GM23338 (cell line): ENCODE results near the gene SHB. TPM values are rescaled to one million over a fixed set of nuclear protein-coding genes. Genes with fewer than 3 reads are reported as not detected.

Experiments
- ATAC-seq: fragments of 200-7000 bp; cut with Tn5 transposase; 3 replicates; pipeline ENCODE4 v1.9.1; 2020
- DNase-seq: peaks from one replicate; pipeline ENCODE4 v3.0.0-alpha.2; 2015; ENCODE audit warnings: low spot score
- H2AFZ ChIP-seq: fragments of 200-600 bp; sonication (generic); 2 replicates; pipeline ENCODE4 v1.8.0; 2016; ENCODE audit warnings: antibody characterized with exemption, mild to moderate bottlenecking, moderate library complexity
- H3F3A ChIP-seq: fragments of 200-600 bp; sonication (generic); replicated peaks from 2 replicates; pipeline ENCODE4 v1.8.0; 2017; ENCODE audit warnings: antibody characterized with exemption, mixed run types, low read depth
- H3K27ac ChIP-seq: fragments of 200-600 bp; sonication (generic); 2 replicates; pipeline ENCODE4 v1.6.1; 2016; ENCODE audit warnings: low read depth
- H3K27me3 ChIP-seq: fragments of 200-600 bp; sonication (generic); 2 replicates; pipeline ENCODE4 v1.8.0; 2016; ENCODE audit warnings: mild to moderate bottlenecking, mixed run types, moderate library complexity; ENCODE audit not compliant: insufficient read depth
- H3K36me3 ChIP-seq: fragments of 200-600 bp; sonication (generic); 2 replicates; pipeline ENCODE4 v1.8.0; 2016; ENCODE audit warnings: mild to moderate bottlenecking; ENCODE audit not compliant: insufficient read depth
- H3K4me1 ChIP-seq: fragments of 200-600 bp; sonication (generic); 2 replicates; pipeline ENCODE4 v1.8.0; 2016; ENCODE audit warnings: mild to moderate bottlenecking, moderate library complexity; ENCODE audit not compliant: insufficient read depth
- H3K4me2 ChIP-seq: fragments of 200-600 bp; sonication (generic); 2 replicates; pipeline ENCODE4 v1.7.1; 2017; ENCODE audit warnings: mixed run types
- H3K4me3 ChIP-seq: fragments of 200-600 bp; sonication (generic); 2 replicates; pipeline ENCODE4 v1.6.1; 2016; ENCODE audit warnings: mixed run types
- H3K79me2 ChIP-seq: fragments of 200-600 bp; sonication (generic); replicated peaks from 2 replicates; pipeline ENCODE4 v1.8.0; 2017; ENCODE audit warnings: mild to moderate bottlenecking; ENCODE audit not compliant: insufficient read depth
- H3K9me2 ChIP-seq: fragments of 200-600 bp; sonication (generic); 2 replicates; pipeline ENCODE4 v1.8.0; 2017; ENCODE audit not compliant: insufficient read depth
- H4K20me1 ChIP-seq: fragments of 200-600 bp; sonication (generic); replicated peaks from 2 replicates; pipeline ENCODE4 v1.8.0; 2017; ENCODE audit warnings: mild to moderate bottlenecking; ENCODE audit not compliant: insufficient read depth
- H3K27ac Mint-ChIP-seq: 2 replicates; pipeline ENCODE4 v1.8.0; 2020; ENCODE audit warnings: inconsistent platforms, mild to moderate bottlenecking, moderate library complexity, mixed read lengths
- H3K27me3 Mint-ChIP-seq: 3 replicates; pipeline ENCODE4 v1.8.0; 2022; ENCODE audit warnings: low read depth, mild to moderate bottlenecking, moderate library complexity, mixed read lengths, inconsistent platforms; ENCODE audit not compliant: insufficient read depth, poor library complexity
- H3K36me3 Mint-ChIP-seq: 3 replicates; pipeline ENCODE4 v1.8.0; 2021; ENCODE audit warnings: low read depth, mild to moderate bottlenecking, inconsistent platforms, moderate library complexity, mixed read lengths
- H3K4me1 Mint-ChIP-seq: 3 replicates; pipeline ENCODE4 v1.8.0; 2020; ENCODE audit warnings: mild to moderate bottlenecking, inconsistent platforms, mixed read lengths
- H3K4me3 Mint-ChIP-seq: 3 replicates; pipeline ENCODE4 v1.8.0; 2021; ENCODE audit warnings: moderate library complexity, mild to moderate bottlenecking, inconsistent platforms, mixed read lengths
- H3K9me3 Mint-ChIP-seq: 3 replicates; pipeline ENCODE4 v1.8.0; 2020; ENCODE audit warnings: moderate library complexity, mild to moderate bottlenecking, inconsistent platforms, mixed read lengths
- CTCF ChIP-seq, 2 experiments: fragments of 200-600 bp in 1 of 2; sonication (generic) in 1 of 2; conservative IDR thresholded peaks; 2 replicates each; pipeline versions ENCODE4 v1.5.1 to v1.6.1; 2016 to 2017; ENCODE audit warnings: antibody characterized with exemption in 2 of 2, low read depth in 2 of 2, mild to moderate bottlenecking in 2 of 2, moderate library complexity in 1 of 2
- ETS1 ChIP-seq: IDR thresholded peaks from 2 replicates; pipeline ENCODE4 v1.6.1; 2016; ENCODE audit warnings: antibody characterized with exemption
- EZH2phosphoT487 ChIP-seq: fragments of 200-600 bp; sonication (generic); IDR thresholded peaks from one replicate; pipeline ENCODE4 v1.8.1; 2018; ENCODE audit warnings: antibody characterized with exemption; ENCODE audit not compliant: unreplicated experiment
- JUNB ChIP-seq: IDR thresholded peaks from one replicate; pipeline ENCODE4 v1.6.1; 2016; ENCODE audit warnings: antibody characterized with exemption; ENCODE audit not compliant: unreplicated experiment
- NANOG ChIP-seq: IDR thresholded peaks from 2 replicates; pipeline ENCODE4 v1.6.1; 2016; ENCODE audit warnings: antibody characterized with exemption, borderline replicate concordance
- REST ChIP-seq: IDR thresholded peaks from one replicate; pipeline ENCODE4 v1.6.1; 2018; ENCODE audit warnings: antibody characterized with exemption; ENCODE audit not compliant: unreplicated experiment
- STAT1 ChIP-seq: IDR thresholded peaks from one replicate; pipeline ENCODE4 v1.6.1; 2016; ENCODE audit warnings: antibody characterized with exemption; ENCODE audit not compliant: unreplicated experiment
- ZNF114 ChIP-seq: fragments of 250-450 bp; sonication (Bioruptor Pico); IDR thresholded peaks from 2 replicates; pipeline ENCODE4 v1.5.0; 2020; ENCODE audit warnings: mild to moderate bottlenecking, moderate library complexity
- ZNF462 ChIP-seq: fragments of 250-450 bp; sonication (Bioruptor Pico); IDR thresholded peaks from 2 replicates; pipeline ENCODE4 v1.5.0; 2020; ENCODE audit warnings: mild to moderate bottlenecking, moderate library complexity
- polyA plus RNA-seq: library from polyadenylated mRNA; unstranded; fragments of >200 nt; fragmentation: Nextera tagmentation; extraction: Ambion mirVana; gene quantifications from 2 replicates; pipeline ENCODE4 v1.2.1, GENCODE V29; 2016
- total RNA-seq: library from RNA; depleted of rRNA; stranded (reverse); fragments of >200 nt; shearing (Covaris generic); gene quantifications from 2 replicates; pipeline ENCODE4 v1.2.3, GENCODE V29; 2014

The SHB gene
- total and polyA plus RNA-seq, 2 experiments from 2014 or later: 1.5 to 14.0 TPM

- peak; percentile 72 for ATAC-seq
- Histone ChIP-seq H3K27me3 (no peaks in the 10 kb centered on the region), H3K4me1 (no peaks in the 10 kb centered on the region), H3K9me2 (no peaks in the 10 kb centered on the region), H3K27ac (no peak overlapping the region), H2AFZ (no peak overlapping the region), H3K4me2 (no peak overlapping the region), H3F3A (no peaks in the 10 kb centered on the region), H3K79me2 (no peaks in the 10 kb centered on the region), H3K4me3 (no peak overlapping the region), H3K36me3 (no peaks in the 10 kb centered on the region), H4K20me1 (no peaks in the 10 kb centered on the region)
- TF ChIP-seq EZH2phosphoT487 (no peak), CTCF (conservative IDR thresholded peaks at IDR 0.05; ENCODE audit: low read depth in 2 of 2) (peak; percentile 51 to 71), STAT1 (no peak)
- peaks cover 14% of the 10 kb centered on the region for H3K4me1 Mint-ChIP-seq
- H3K9me3 Mint-ChIP-seq: no peaks in the 10 kb centered on the region
- no peak overlapping the region for H3K27ac Mint-ChIP-seq
- peak; percentile 63 for DNase-seq
- peaks cover 8% of the 10 kb centered on the region for H3K27me3 Mint-ChIP-seq
- no peak overlapping the region for H3K4me3 Mint-ChIP-seq
- H3K36me3 Mint-ChIP-seq: no peaks in the 10 kb centered on the region; the same call in 2 of the 3 replicates
Measured at GRCh38 chr9:38000332-38000731, 68.7 kb downstream of the SHB start.

GRCh38 chr9:37999588-38000189 lies 69.3 kb downstream of the SHB start:
- H3K9me3 Mint-ChIP-seq: no peaks in the 10 kb centered on the region
- no peak overlapping the region for H3K27ac Mint-ChIP-seq
- no peak overlapping the region for H3K4me3 Mint-ChIP-seq
- H3K36me3 Mint-ChIP-seq: no peaks in the 10 kb centered on the region; the same call in 2 of the 3 replicates
- Histone ChIP-seq H3K4me3 (no peak overlapping the region), H3K27ac (no peak overlapping the region), H3K4me2 (no peak overlapping the region), H3K79me2 (no peaks in the 10 kb centered on the region), H3K27me3 (no peaks in the 10 kb centered on the region), H3K9me2 (no peaks in the 10 kb centered on the region), H3K4me1 (no peaks in the 10 kb centered on the region), H4K20me1 (no peaks in the 10 kb centered on the region), H3F3A (no peaks in the 10 kb centered on the region), H2AFZ (no peak overlapping the region), H3K36me3 (no peaks in the 10 kb centered on the region)
- H3K27me3 Mint-ChIP-seq: peaks cover 8% of the 10 kb centered on the region
- peaks cover 17% of the 10 kb centered on the region for H3K4me1 Mint-ChIP-seq
- no peak for DNase-seq
- peak; percentile 7; the same call in 1 of the 3 replicates for ATAC-seq
- no peak for TF ChIP-seq ZNF114 (CRISPR knock-in tag)
- TF ChIP-seq STAT1: no peak
- TF ChIP-seq ZNF462 (CRISPR knock-in tag): no peak
- no peak for TF ChIP-seq JUNB
- TF ChIP-seq ETS1: no peak
- TF ChIP-seq NANOG: no peak
- no peak for TF ChIP-seq EZH2phosphoT487
- TF ChIP-seq REST: no peak
